Fibroblast of villous mesenchyme (primary cell): ENCODE measurements around the gene GRIK4. TPM values are rescaled to one million over a fixed set of nuclear protein-coding genes. Genes with fewer than 3 reads are reported as not detected.

Experiments
- DNase-seq: peaks from one replicate; pipeline ENCODE4 v3.0.0-alpha.2; 2010; ENCODE audit warnings: low read depth
- H3K4me3 ChIP-seq: 2 replicates; pipeline ENCODE4 v1.5.1; 2011; ENCODE audit warnings: low read depth, mild to moderate bottlenecking, low read length
- total RNA-seq: library from RNA; depleted of rRNA; stranded (reverse); fragments of >200 nt; gene quantifications from 2 replicates; pipeline ENCODE4 v1.2.3, GENCODE V29; 2012
- TF ChIP-seq, protein P1 (sequence below): IDR thresholded peaks from 2 replicates; pipeline ENCODE4 v1.5.1; 2012; ENCODE audit warnings: low read depth, mild to moderate bottlenecking, low read length; ENCODE audit not compliant: insufficient read depth

GRIK4 gene
- total RNA-seq, 1 donor, result under 0.01 TPM

DNA sequence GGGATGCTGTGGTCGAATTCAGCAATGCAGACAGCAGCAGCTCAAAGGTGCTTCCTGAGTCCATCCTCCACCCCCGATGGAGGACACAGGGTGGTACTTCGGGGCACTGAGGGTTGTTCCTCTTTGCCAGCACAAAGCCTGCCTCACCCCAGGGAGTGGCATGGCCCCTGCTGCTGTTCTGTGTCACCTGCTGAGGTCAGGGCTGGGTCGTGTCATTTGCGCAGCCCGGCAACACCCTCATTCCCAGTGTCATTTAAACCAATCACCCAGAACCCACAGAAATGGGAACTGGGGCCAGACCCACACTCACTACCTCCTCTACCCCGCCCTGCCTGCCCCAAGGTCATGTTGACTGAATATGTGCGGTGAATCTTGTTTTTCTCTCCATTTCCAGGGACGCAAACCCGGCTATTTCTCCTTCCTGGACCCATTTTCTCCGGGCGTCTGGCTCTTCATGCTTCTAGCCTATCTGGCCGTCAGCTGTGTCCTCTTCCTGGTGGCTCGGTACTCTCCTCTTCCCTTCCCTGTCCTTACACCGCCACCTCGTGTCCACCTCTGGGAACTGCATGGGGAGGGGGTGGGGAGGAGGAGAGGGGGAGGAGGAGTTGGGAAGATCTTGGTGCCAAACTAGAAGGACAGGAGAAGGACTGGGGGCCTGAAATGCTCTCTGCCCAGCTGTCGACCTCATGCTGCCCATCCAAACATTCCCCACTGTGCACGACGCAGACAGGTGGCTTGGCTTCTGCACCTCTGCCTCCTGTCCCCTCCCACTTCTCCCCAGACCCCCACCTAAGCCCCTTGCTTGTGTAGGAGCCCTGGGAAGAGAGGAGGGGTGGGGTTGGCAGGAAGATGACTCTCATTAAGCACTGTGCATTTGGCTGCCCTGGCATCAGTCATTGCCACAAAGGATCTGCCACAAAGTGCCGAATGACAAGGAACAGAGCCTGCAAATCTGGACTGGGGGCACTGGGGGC lies 441.2 kb downstream of the GRIK4 start:
- peak; percentile 65 for DNase-seq
- TF ChIP-seq, protein P1, sequence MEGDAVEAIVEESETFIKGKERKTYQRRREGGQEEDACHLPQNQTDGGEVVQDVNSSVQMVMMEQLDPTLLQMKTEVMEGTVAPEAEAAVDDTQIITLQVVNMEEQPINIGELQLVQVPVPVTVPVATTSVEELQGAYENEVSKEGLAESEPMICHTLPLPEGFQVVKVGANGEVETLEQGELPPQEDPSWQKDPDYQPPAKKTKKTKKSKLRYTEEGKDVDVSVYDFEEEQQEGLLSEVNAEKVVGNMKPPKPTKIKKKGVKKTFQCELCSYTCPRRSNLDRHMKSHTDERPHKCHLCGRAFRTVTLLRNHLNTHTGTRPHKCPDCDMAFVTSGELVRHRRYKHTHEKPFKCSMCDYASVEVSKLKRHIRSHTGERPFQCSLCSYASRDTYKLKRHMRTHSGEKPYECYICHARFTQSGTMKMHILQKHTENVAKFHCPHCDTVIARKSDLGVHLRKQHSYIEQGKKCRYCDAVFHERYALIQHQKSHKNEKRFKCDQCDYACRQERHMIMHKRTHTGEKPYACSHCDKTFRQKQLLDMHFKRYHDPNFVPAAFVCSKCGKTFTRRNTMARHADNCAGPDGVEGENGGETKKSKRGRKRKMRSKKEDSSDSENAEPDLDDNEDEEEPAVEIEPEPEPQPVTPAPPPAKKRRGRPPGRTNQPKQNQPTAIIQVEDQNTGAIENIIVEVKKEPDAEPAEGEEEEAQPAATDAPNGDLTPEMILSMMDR, result peak; percentile 80
- no peak overlapping the region for H3K4me3 ChIP-seq

DNA sequence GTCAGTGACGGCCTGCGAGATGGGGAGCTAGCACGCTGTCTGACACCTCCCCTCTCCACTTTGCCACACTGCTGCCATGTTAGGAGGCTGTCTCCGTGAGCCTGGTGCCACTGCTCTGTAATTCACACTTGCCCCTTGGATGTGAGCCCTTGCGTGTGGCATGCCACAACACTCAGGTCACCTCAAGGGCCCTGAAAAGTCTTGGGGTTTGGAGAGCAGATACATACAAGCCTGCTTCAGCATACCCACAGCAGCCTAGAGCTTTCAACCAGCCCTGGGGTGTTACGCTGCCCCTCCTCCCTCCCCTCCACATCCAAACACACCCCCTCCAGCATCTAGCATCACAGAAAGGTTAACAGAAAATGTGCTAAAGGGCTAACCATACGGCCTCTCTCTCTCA lies 442.8 kb downstream of the GRIK4 start:
- H3K4me3 ChIP-seq, result no peak overlapping the region
- TF ChIP-seq, protein P1, result no peak

DNA sequence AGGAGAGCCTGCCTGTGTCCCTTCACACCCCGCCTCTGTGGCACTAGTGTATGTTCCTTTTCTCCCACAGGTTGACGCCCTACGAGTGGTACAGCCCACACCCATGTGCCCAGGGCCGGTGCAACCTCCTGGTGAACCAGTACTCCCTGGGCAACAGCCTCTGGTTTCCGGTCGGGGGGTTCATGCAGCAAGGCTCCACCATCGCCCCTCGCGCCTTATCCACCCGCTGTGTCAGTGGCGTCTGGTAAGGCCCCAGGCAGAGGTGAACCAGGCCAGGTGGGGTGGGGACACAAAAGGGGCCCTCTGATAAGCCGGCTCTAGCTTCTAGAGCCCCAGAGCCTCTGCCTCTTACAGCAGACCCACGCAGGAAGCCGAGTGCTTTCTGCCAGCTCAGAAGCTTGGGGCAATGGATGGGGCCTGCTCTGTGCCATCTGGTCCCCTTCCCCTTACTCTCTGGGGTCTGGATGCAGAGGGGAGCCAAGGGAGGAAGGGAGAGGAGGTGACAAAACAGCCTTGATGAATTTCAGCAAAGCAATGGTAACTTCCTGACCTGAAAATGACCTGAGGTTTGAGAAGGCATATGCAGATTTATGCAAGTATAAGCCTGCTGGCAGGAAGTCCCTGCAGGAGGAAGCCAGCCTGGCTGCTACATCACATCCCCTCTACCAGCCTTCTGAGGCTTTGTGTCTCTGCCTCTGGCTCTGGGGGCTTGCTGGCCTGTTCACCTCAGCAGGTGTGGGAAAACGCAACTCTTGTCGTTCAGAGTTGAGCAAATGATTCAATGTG lies 445.4 kb downstream of the GRIK4 start:
- TF ChIP-seq, protein P1, result no peak
- DNase-seq, result no peak
- no peak overlapping the region for H3K4me3 ChIP-seq

More for the DNA sequence above, 442.8 kb downstream of the GRIK4 start:
- DNase-seq, result no peak

DNA sequence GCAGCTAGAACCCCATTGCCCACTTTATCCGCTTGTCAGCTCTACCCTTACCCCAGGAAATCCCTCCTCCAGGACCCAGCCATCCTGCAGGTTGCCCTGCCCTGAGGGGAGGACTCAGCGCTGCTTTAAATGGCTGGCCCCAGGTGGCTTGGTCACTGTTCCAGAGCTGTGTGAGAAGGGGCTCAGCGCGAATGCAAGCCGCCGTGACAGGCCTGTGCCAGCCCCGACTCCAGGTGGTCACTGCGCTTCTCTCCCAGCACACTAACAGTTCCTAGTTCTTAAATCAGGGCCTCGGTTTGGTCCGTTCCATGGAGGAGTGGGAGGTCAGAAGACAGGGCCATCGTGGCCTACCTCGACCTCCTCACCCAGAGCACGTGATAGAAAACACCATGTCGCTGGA lies 446.6 kb downstream of the GRIK4 start:
- no peak overlapping the region for H3K4me3 ChIP-seq
- DNase-seq, result no peak
- TF ChIP-seq, protein P1, result no peak

DNA sequence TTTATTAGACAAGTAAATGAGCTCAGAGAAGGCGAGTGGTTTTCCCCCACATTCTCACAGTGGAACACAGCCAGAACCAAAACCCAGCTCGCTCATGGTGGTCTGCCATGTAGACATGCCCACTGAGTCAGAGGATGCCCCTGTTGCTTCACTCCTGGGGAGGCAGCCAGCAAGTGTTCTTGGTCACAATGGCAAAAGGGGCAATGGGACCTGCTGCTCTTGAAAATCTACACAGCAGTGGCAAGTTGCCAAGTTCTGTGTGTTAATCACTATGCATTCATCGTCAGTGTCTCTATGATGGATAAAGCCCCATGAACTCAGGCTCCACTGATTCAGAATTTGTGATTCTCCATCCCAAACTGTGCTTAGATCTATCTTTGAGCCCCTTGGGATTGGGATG lies 447.6 kb downstream of the GRIK4 start:
- TF ChIP-seq, protein P1, result no peak
- no peak for DNase-seq
- no peak overlapping the region for H3K4me3 ChIP-seq

DNA sequence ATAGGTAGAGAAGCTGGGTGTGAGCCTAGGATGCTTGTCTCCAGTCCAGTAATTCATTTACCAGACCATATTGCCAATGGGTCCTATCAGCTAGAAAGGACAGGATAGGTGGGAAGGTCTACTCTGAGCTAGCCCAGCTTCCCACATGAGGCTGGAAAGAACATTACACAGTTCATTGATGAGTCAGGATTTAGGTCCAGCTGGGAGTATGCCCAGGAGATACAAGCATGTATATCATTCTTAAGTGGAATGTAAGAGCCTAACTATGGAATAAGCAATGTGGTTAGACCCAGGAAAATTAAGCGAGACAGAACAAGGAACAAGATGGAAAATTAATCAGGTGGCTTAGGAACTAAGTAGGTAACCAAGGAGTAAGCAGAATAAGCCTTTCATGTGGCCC lies 453.3 kb downstream of the GRIK4 start:
- TF ChIP-seq, protein P1, result no peak
- H3K4me3 ChIP-seq, result no peak overlapping the region
- no peak for DNase-seq
